DOHH2 (cell line): ENCODE measurements around the gene GNGT1.

ENCODE experiments used
- CTCF ChIP-seq: fragments of 200-600 bp; sonication (generic); IDR thresholded peaks from one replicate; pipeline ENCODE4 v1.5.1; 2014; ENCODE audit warnings: antibody characterized with exemption, mild to moderate bottlenecking, low read depth, low read length; ENCODE audit not compliant: poor library complexity, severe bottlenecking
- EZH2phosphoT487 ChIP-seq: fragments of 200-600 bp; sonication (generic); IDR thresholded peaks from 2 replicates; pipeline ENCODE4 v1.6.1; 2017; ENCODE audit warnings: borderline replicate concordance, mild to moderate bottlenecking, antibody characterized with exemption, low read length, moderate library complexity, mixed read lengths

- no peak for TF ChIP-seq CTCF
- no peak for TF ChIP-seq EZH2phosphoT487
Measured at GRCh38 chr7:93941945-93942344, 35.6 kb downstream of the GNGT1 start.
